AG04450 (cell line): ENCODE data around the gene IL5RA. TPM values are rescaled to one million over a fixed set of nuclear protein-coding genes. Genes with fewer than 3 reads are reported as not detected.

Source experiments
- CTCF ChIA-PET: fragments of 300-600, 350-600 bp; formaldehyde crosslinking; extraction: SDS; loops from one replicate; lab custom pipeline; 2022; ENCODE audit warnings: antibody characterized with exemption, inconsistent platforms; lab: Charles Lee
- POLR2A ChIA-PET: fragments of 350-600 bp; formaldehyde crosslinking; extraction: SDS; loops from one replicate; lab custom pipeline; 2021; ENCODE audit warnings: antibody characterized with exemption, inconsistent platforms; lab: Yijun Ruan, JAX
- DNase-seq: peaks from one replicate; pipeline ENCODE4 v3.0.0-alpha.2; 2011; ENCODE audit warnings: low read depth, low spot score
- H3K27ac ChIP-seq: one replicate; pipeline ENCODE4 v1.5.1; 2012; ENCODE audit warnings: low read depth, low read length, control low read depth
- H3K27me3 ChIP-seq: one replicate; pipeline ENCODE4 v1.6.0; 2012; ENCODE audit warnings: low read length; ENCODE audit not compliant: control insufficient read depth, insufficient read depth
- H3K4me3 ChIP-seq: 2 replicates; pipeline ENCODE4 v1.5.1; 2011; ENCODE audit warnings: mild to moderate bottlenecking, low read depth, low read length, control low read depth
- H3K9me3 ChIP-seq: 2 replicates; pipeline ENCODE4 v1.5.1; 2012; ENCODE audit warnings: low read length; ENCODE audit not compliant: control insufficient read depth, insufficient read depth
- CTCF ChIP-seq: IDR thresholded peaks from 2 replicates; pipeline ENCODE4 v1.5.1; 2011; ENCODE audit warnings: low read depth, low read length, control low read depth, inconsistent platforms
- polyA plus RNA-seq: library from polyadenylated mRNA; depleted of rRNA; stranded (reverse); fragments of >200 nt; gene quantifications from 2 replicates; pipeline ENCODE4 v1.2.3, GENCODE V29; 2011; rRNA removed
- small RNA-seq: library from RNA; depleted of rRNA; stranded (forward); fragments of <200 nt; gene quantifications from one replicate; pipeline ENCODE3, GENCODE V24; 2012; ENCODE audit warnings: low read depth; ENCODE audit not compliant: insufficient read length

IL5RA gene
- polyA plus RNA-seq, 1 experiment, result not detected

GRCh38 chr3:3027976-3028567 is 82.1 kb downstream of the IL5RA start:
- H3K9me3 ChIP-seq, result no peaks in the 10 kb centered on the region
- no peaks in the 10 kb centered on the region for H3K27me3 ChIP-seq
- H3K27ac ChIP-seq, result no peak overlapping the region
- H3K4me3 ChIP-seq, result no peak overlapping the region
- POLR2A ChIA-PET, result no interaction called here
- TF ChIP-seq CTCF, result no peak
- DNase-seq, result no peak
- CTCF ChIA-PET, result no interaction called here

- Histone ChIP-seq H3K9me3 (no peaks in the 10 kb centered on the region; the same call in 1 of the 2 replicates), H3K27me3 (no peaks in the 10 kb centered on the region), H3K27ac (no peak overlapping the region), H3K4me3 (no peak overlapping the region)
- TF ChIP-seq CTCF, result no peak
- no peak for DNase-seq
- ChIA-PET CTCF (no interaction called here), POLR2A (no interaction called here)
Measured at GRCh38 chr3:3023111-3023745, 86.9 kb downstream of the IL5RA start.

- H3K27me3 ChIP-seq, result no peaks in the 10 kb centered on the region
- DNase-seq, result no peak
- H3K4me3 ChIP-seq, result no peak overlapping the region
- CTCF ChIA-PET, result no interaction called here
- no peak overlapping the region for H3K27ac ChIP-seq
- POLR2A ChIA-PET, result no interaction called here
- no peak for TF ChIP-seq CTCF
- no peaks in the 10 kb centered on the region; the same call in 1 of the 2 replicates for H3K9me3 ChIP-seq
Measured at GRCh38 chr3:3020209-3020608, 90.0 kb downstream of the IL5RA start.

Small RNAs within 50 kb of the gene (small RNA-seq; reads per million reads assigned to genes)
- not detected for gene RF00416

Other genes with a start within 250 kb of the IL5RA start
- 11.3 and 15.7 TPM in 2 replicates for gene TRNT1, start 16.6 kb upstream of the IL5RA start, polyA plus RNA-seq
- gene CRBN, start 69.3 kb upstream of the IL5RA start, polyA plus RNA-seq, result 30.7 and 44.2 TPM in 2 replicates